PC-9 (cell line): ENCODE measurements around the gene CHN1.

Source experiments
- CTCF ChIP-seq: fragments of 200-600 bp; sonication (generic); conservative IDR thresholded peaks from 2 replicates; pipeline ENCODE4 v1.6.1; 2017; ENCODE audit warnings: mixed run types, antibody characterized with exemption, mild to moderate bottlenecking, moderate library complexity
- EZH2 ChIP-seq: fragments of 200-600 bp; sonication (generic); IDR thresholded peaks from 2 replicates; pipeline ENCODE4 v1.8.0; 2017; ENCODE audit warnings: antibody characterized with exemption, low read depth

GRCh38 chr2:174974131-174974530, 31.1 kb downstream of the CHN1 start:
- no peak for TF ChIP-seq CTCF
- no peak for TF ChIP-seq EZH2
